Measurements from ENCODE around the gene TBCE. TPM values are rescaled to one million over a fixed set of nuclear protein-coding genes. Genes with fewer than 3 reads are reported as not detected.
"Not testable (repeated sequence)": the region's sequence is repeated elsewhere in the genome, so short reads cannot be mapped to it uniquely, and the experiment has no call there.

Gene TBCE
- total and polyA plus RNA-seq, 7 donors, result 20.6 to 41.5 (median 26.8) TPM

DNA sequence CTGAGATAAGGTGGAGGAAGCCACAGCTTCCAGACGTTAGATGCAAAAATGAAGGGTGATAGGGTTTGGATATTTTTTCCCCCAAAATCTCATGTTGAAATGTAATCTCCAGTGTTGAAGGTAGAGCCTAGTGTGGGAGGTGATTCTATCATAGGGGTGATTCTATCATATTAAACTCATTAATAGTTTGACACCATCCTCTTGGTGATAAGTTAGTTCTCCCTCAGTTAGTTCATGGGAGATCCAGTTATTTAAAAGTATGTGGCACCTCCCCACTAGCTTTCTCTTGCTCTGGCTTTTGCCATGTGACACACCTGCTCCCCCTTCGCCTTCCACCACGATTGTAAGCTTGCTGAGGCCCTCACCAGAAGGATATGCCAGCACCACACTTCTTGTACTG, 8.3 kb upstream of the TBCE start:
- WGBS, 3 donors, result 80 to 94% (median 87%) methylated on average over 3 of the region's 3 CpGs
- ATAC-seq, result no peak
- Histone ChIP-seq H3K27me3 (ENCODE audit: insufficient read depth in 3 of 3, low read length in 2 of 3) (no peaks in the 10 kb centered on the region), H3K4me1 (no peaks in the 10 kb centered on the region), H3K9me3 (no peaks in the 10 kb centered on the region), H3K27ac (no peak overlapping the region), H3K4me3 (no peak overlapping the region), H3K36me3 (ENCODE audit: insufficient read depth in 1 of 2, low read depth in 1 of 2) (no peaks in the 10 kb centered on the region)
- intact Hi-C loops (cut with DNase I), result no loop called here
- TF ChIP-seq, protein P1, sequence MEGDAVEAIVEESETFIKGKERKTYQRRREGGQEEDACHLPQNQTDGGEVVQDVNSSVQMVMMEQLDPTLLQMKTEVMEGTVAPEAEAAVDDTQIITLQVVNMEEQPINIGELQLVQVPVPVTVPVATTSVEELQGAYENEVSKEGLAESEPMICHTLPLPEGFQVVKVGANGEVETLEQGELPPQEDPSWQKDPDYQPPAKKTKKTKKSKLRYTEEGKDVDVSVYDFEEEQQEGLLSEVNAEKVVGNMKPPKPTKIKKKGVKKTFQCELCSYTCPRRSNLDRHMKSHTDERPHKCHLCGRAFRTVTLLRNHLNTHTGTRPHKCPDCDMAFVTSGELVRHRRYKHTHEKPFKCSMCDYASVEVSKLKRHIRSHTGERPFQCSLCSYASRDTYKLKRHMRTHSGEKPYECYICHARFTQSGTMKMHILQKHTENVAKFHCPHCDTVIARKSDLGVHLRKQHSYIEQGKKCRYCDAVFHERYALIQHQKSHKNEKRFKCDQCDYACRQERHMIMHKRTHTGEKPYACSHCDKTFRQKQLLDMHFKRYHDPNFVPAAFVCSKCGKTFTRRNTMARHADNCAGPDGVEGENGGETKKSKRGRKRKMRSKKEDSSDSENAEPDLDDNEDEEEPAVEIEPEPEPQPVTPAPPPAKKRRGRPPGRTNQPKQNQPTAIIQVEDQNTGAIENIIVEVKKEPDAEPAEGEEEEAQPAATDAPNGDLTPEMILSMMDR (IDR thresholded peaks at IDR 0.05), result no peak
- DNase-seq, result no peak

DNA sequence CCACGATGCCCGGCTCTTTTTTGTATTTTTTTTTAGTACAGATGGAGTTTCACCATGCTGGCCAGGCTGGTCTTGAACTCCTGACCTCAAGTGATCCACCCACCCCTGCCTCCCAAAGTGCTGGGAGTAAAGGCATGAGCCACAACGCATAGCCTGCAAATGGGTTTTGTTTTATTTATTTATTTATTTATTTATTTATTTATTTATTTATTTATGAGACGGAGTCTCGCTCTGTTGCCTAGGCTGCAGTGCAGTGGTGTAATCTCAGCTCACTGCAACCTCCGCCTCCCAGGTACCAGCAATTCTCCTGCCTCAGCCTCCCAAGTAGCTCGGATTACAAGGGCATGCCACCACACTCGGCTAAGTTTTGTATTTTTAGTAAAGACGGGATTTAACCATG, 3.0 kb upstream of the TBCE start:
- H3K36me3 ChIP-seq (ENCODE audit: insufficient read depth in 1 of 2, low read depth in 1 of 2); H3K4me3 ChIP-seq; ATAC-seq; H3K27me3 ChIP-seq (ENCODE audit: insufficient read depth in 3 of 3, low read length in 2 of 3); DNase-seq; H3K4me1 ChIP-seq; H3K9me3 ChIP-seq; H3K27ac ChIP-seq: not testable (repeated sequence)
- WGBS, 3 donors, result 93 to 96% (median 95%) methylated on average over 9 of the region's 9 CpGs
- intact Hi-C loops (cut with DNase I), result loop anchor here in 1 of 2 donors (10.0 kb wide), 1 partner anchor 51 kb away; no protein-coding TSS in a partner anchor

DNA sequence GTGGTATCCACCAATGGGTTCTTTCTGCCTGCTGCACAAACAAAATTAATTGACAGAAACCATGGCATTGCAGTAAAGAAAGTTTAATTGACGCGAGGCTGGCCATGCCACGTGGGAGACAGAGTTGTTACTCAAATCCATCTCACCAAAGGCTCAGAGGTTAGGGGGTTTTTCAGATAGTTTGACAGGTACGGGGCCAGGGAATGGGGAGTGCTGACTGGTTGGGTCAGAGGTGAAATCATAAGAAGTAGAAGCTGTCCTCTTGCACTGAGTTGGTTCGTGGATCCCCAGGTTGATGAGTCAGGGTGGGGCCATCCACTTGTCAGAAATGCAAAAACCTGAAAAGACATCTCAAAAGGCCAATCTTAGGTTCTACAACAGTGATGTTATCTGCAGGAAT, 941 bp upstream of the TBCE start:
- no peaks in the 10 kb centered on the region for H3K27me3 ChIP-seq (ENCODE audit: insufficient read depth in 3 of 3, low read length in 2 of 3)
- H3K4me1 ChIP-seq, result no peaks in the 10 kb centered on the region
- TF ChIP-seq, protein P1 (IDR thresholded peaks at IDR 0.05), result no peak
- ATAC-seq (no peak), DNase-seq (no peak)
- H3K36me3 ChIP-seq (ENCODE audit: insufficient read depth in 1 of 2, low read depth in 1 of 2), result no peaks in the 10 kb centered on the region
- WGBS, 3 donors, result 92 to 95% (median 93%) methylated on average over 5 of the region's 5 CpGs
- intact Hi-C loops (cut with DNase I), result loop anchor here (2.0 to 10.0 kb wide), 4 partner anchors 34 to 114 kb away; partner anchors contain the start of genes ARID4B (in 1 of the 2) and GGPS1 (in 1 of the 2)
- H3K27ac ChIP-seq, result peak overlapping the region; percentile 87
- H3K4me3 ChIP-seq, result no peak overlapping the region
- no peaks in the 10 kb centered on the region for H3K9me3 ChIP-seq

DNA sequence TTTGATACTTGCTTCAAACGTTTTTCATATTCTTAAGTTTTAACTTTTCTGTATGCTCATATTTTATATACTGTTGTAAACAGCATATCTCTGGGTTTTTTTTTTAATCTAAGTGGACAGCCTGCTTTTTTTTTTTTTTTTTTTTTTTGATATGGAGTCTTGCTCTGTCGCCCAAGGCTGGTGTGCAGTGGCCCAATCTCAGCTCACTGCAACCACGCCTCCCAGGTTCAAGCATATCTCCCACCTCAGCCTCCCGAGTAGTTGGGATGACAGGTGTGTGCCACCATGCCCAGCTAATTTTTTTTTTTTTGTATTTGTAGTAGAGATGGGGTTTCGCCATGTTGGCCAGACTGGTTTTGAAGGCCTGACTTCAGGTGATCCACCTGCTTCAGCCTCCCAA, 1.2 kb downstream of the TBCE start:
- no peak overlapping the region for H3K27ac ChIP-seq
- no peak for DNase-seq
- H3K27me3 ChIP-seq (ENCODE audit: insufficient read depth in 3 of 3, low read length in 2 of 3), result no peaks in the 10 kb centered on the region
- peak overlapping the region; percentile 78 for H3K4me3 ChIP-seq
- WGBS, 3 donors, result 69 to 77% (median 70%) methylated on average over 5 of the region's 5 CpGs
- TF ChIP-seq, protein P1 (IDR thresholded peaks at IDR 0.05), result no peak
- H3K36me3 ChIP-seq (ENCODE audit: insufficient read depth in 1 of 2, low read depth in 1 of 2), result no peaks in the 10 kb centered on the region
- H3K9me3 ChIP-seq, result no peaks in the 10 kb centered on the region
- intact Hi-C loops (cut with DNase I), result loop anchor here (5.0 to 10.0 kb wide), 3 partner anchors 36 to 116 kb away; no protein-coding TSS in a partner anchor
- ATAC-seq, result no peak
- H3K4me1 ChIP-seq, result no peaks in the 10 kb centered on the region

DNA sequence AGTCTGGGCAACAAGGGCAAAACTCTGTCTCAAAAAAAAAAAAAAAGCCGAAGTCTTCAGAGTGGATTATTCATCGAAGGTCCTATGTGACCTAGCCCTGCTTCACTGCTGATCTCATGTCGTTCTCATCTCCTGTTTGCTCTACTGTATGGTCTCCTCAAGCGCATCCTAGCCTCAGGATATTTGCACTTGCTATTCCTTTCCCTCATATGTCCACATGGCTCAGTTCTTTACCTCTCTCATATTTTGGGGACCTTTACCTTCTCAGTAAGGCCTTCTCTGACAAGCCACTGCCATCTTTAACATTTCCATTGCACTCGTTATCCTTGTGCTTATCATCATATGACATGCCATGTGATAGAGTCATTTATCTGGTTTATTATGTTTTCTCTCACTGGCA, 2.6 kb downstream of the TBCE start:
- intact Hi-C loops (cut with DNase I), result loop anchor here (5.0 to 10.0 kb wide), 3 partner anchors 38 to 118 kb away; no protein-coding TSS in a partner anchor
- ATAC-seq (no peak), DNase-seq (no peak)
- Histone ChIP-seq H3K4me3 (no peak overlapping the region), H3K27me3 (ENCODE audit: insufficient read depth in 3 of 3, low read length in 2 of 3) (no peaks in the 10 kb centered on the region), H3K4me1 (no peaks in the 10 kb centered on the region), H3K27ac (no peak overlapping the region), H3K36me3 (ENCODE audit: insufficient read depth in 1 of 2, low read depth in 1 of 2) (peaks cover 0 to 9% of the 10 kb centered on the region in 2 donors), H3K9me3 (no peaks in the 10 kb centered on the region)
- WGBS, 3 donors, result 91 to 97% (median 94%) methylated on average over 5 of the region's 5 CpGs
- TF ChIP-seq, protein P1 (IDR thresholded peaks at IDR 0.05), result no peak
